Gastrocnemius medialis (tissue), 4 donors: Measurements from ENCODE around the gene CCN5. TPM values are rescaled to one million over a fixed set of nuclear protein-coding genes. Genes with fewer than 3 reads are reported as not detected.

Experiments
- ATAC-seq, 2 donors: fragments of 150-250 bp; one replicate each; pipeline ENCODE4 v1.9.1; 2016
- DNase-seq, 2 donors: peaks; one replicate each; pipeline ENCODE4 v3.0.0-alpha.2; 2019
- H3K27ac ChIP-seq, 4 donors: fragments of 200-600 bp; sonication (generic); 1 replicate in 1 of 4; 2 replicates in 3 of 4; pipeline ENCODE4 v1.5.1; 2016 to 2018; ENCODE audit warnings: mild to moderate bottlenecking in 2 of 4, moderate library complexity in 1 of 4
- H3K27me3 ChIP-seq, 3 donors: fragments of 200-600 bp; sonication (generic) in 2 of 3; 1 replicate in 1 of 3; 2 replicates in 2 of 3; pipeline versions ENCODE4 v1.5.1 to v1.6.0; 2016 to 2019; ENCODE audit warnings: mild to moderate bottlenecking in 1 of 3, moderate library complexity in 1 of 3
- H3K36me3 ChIP-seq, 2 donors: fragments of 200-600 bp; sonication (generic) in 1 of 2; one replicate each; pipeline ENCODE4 v1.5.1; 2017 to 2018
- H3K4me1 ChIP-seq, 2 donors: fragments of 200-600 bp; sonication (generic) in 1 of 2; one replicate each; pipeline ENCODE4 v1.5.1; 2016 to 2017; ENCODE audit warnings: mild to moderate bottlenecking in 2 of 2
- H3K4me3 ChIP-seq, 4 donors: fragments of 200-600 bp; sonication (generic) in 3 of 4; 1 replicate in 1 of 4; 2 replicates in 3 of 4; pipeline ENCODE4 v1.5.1; 2016 to 2019; ENCODE audit warnings: mild to moderate bottlenecking in 2 of 4
- H3K9me3 ChIP-seq, 3 donors: fragments of 200-600 bp; sonication (generic) in 2 of 3; 1 replicate in 1 of 3; 2 replicates in 2 of 3; pipeline ENCODE4 v1.5.1; 2016 to 2019
- CTCF ChIP-seq, 5 experiments: fragments of 450-650 bp in 3 of 5; fragments of 200-600 bp in 2 of 5; sonication (generic) in 2 of 5; IDR thresholded peaks in 4 of 5; conservative IDR thresholded peaks in 1 of 5; 1 replicate in 4 of 5; 2 replicates in 1 of 5; pipeline ENCODE4 v1.5.1; 2016 to 2019; ENCODE audit warnings: antibody characterized with exemption in 5 of 5, mild to moderate bottlenecking in 3 of 5, moderate library complexity in 3 of 5
- POLR2A ChIP-seq, 2 donors: fragments of 450-650 bp; IDR thresholded peaks; one replicate each; pipeline ENCODE4 v1.6.1; 2017; ENCODE audit warnings: antibody characterized with exemption in 2 of 2, mild to moderate bottlenecking in 2 of 2, moderate library complexity in 2 of 2
- in situ Hi-C, 4 donors: fragments of 200-750 bp; cut with MboI; loops; one replicate each; pipeline versions ENCODE4 v1.15.0 to v1.8.0; 2017; ENCODE audit warnings: low sequenced_read_pairs in 4 of 4
- intact Hi-C: fragments of 100-400 bp; cut with DNase I; formaldehyde crosslinking; loops from one replicate; pipeline ENCODE4 v1.15.1; 2023; ENCODE audit warnings: low total_unique reads
- total RNA-seq, 4 donors: library from RNA; depleted of rRNA; stranded (reverse); fragments of >200 nt; gene quantifications; one replicate each; pipeline versions ENCODE4 v1.1.0 to v1.2.3, GENCODE V29; 2016

The CCN5 gene
- total RNA-seq, 4 donors from 2014 or later: 16.4 to 65.3 (median 45.7) TPM

DNA sequence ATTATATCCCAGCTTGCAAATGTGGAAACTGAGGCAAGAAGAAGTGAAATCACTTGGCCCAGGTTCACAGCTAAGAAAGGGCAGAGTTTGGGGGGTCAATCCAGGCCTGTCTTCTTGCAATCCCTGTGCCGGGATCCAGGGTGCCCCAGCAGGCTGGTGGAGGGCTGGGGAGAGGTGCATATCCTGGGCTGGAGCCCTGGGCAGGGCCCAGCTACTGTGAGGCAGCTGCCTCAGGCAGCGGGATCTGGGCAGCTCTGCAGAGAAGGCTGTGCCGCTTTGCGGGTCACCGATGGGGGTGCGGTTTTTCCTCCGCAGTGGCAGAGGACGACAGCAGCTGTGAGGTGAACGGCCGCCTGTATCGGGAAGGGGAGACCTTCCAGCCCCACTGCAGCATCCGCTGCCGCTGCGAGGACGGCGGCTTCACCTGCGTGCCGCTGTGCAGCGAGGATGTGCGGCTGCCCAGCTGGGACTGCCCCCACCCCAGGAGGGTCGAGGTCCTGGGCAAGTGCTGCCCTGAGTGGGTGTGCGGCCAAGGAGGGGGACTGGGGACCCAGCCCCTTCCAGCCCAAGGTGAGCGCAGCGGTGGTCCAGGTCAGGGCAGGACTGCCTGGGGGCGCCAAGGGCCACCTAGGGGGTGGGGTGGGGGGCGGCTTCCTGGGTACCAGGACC lies 9.4 kb downstream of the CCN5 start:
- in situ Hi-C loops: loop anchor here in 3 of 4 donors (25.0 kb wide), 2 partner anchors 187 to 512 kb away; partner anchors contain the start of gene OSER1 (in 2 of the 3)
- no peaks in the 10 kb centered on the region for H3K27me3 ChIP-seq
- peaks cover 13 to 15% of the 10 kb centered on the region in 2 donors for H3K4me1 ChIP-seq
- TF ChIP-seq POLR2A (IDR thresholded peaks at IDR 0.05): no peak
- TF ChIP-seq CTCF (IDR thresholded peaks at IDR 0.05 in 4 of 5, conservative IDR thresholded peaks at IDR 0.05 in 1 of 5): no peak
- no peak overlapping the region for H3K4me3 ChIP-seq
- DNase-seq (no peak), ATAC-seq (no peak)
- intact Hi-C loops: loop anchor here (5.0 to 10.0 kb wide), 2 partner anchors 192 to 1070 kb away; partner anchors contain the start of genes DNTTIP1 and WFDC3
- H3K9me3 ChIP-seq: no peaks in the 10 kb centered on the region
- H3K36me3 ChIP-seq: no peaks in the 10 kb centered on the region
- no peak overlapping the region for H3K27ac ChIP-seq

GRCh38 chr20:44725837-44726236 lies 10.7 kb downstream of the CCN5 start:
- no peak for ATAC-seq
- no peak for TF ChIP-seq POLR2A (IDR thresholded peaks at IDR 0.05)
- TF ChIP-seq CTCF (IDR thresholded peaks at IDR 0.05 in 4 of 5, conservative IDR thresholded peaks at IDR 0.05 in 1 of 5): no peak
- no peak overlapping the region for H3K4me3 ChIP-seq
- no peaks in the 10 kb centered on the region for H3K9me3 ChIP-seq
- in situ Hi-C loops: loop anchor here in 3 of 4 donors (25.0 kb wide), 2 partner anchors 189 to 514 kb away; partner anchors contain the start of gene OSER1 (in 2 of the 3)
- peaks cover 22 to 24% of the 10 kb centered on the region in 2 donors for H3K4me1 ChIP-seq
- no peaks in the 10 kb centered on the region for H3K27me3 ChIP-seq
- intact Hi-C loops: loop anchor here (5.0 to 10.0 kb wide), 2 partner anchors 194 to 1069 kb away; partner anchors contain the start of genes DNTTIP1 and WFDC3
- H3K27ac ChIP-seq: no peak overlapping the region
- no peak for DNase-seq
- no peaks in the 10 kb centered on the region for H3K36me3 ChIP-seq

DNA sequence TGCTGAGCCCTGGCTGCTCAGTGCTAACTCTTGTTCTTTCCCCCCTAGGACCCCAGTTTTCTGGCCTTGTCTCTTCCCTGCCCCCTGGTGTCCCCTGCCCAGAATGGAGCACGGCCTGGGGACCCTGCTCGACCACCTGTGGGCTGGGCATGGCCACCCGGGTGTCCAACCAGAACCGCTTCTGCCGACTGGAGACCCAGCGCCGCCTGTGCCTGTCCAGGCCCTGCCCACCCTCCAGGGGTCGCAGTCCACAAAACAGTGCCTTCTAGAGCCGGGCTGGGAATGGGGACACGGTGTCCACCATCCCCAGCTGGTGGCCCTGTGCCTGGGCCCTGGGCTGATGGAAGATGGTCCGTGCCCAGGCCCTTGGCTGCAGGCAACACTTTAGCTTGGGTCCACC lies 11.9 kb downstream of the CCN5 start:
- Histone ChIP-seq H3K27ac (no peak overlapping the region), H3K36me3 (no peaks in the 10 kb centered on the region), H3K4me1 (peaks cover 32% of the 10 kb centered on the region in 2 donors), H3K9me3 (no peaks in the 10 kb centered on the region), H3K4me3 (no peak overlapping the region), H3K27me3 (no peaks in the 10 kb centered on the region)
- DNase-seq: no peak
- TF ChIP-seq CTCF (IDR thresholded peaks at IDR 0.05 in 4 of 5, conservative IDR thresholded peaks at IDR 0.05 in 1 of 5) (no peak), POLR2A (IDR thresholded peaks at IDR 0.05) (no peak)
- no peak for ATAC-seq
- intact Hi-C loops (loop anchor here (5.0 to 10.0 kb wide), 2 partner anchors 195 to 1068 kb away; partner anchors contain the start of genes DNTTIP1 and WFDC3), in situ Hi-C loops (loop anchor here in 3 of 4 donors (25.0 kb wide), 2 partner anchors 190 to 515 kb away; partner anchors contain the start of gene OSER1 (in 2 of the 3))

- in situ Hi-C loops: loop anchor here in 3 of 4 donors (25.0 kb wide), 2 partner anchors 190 to 515 kb away; partner anchors contain the start of gene OSER1 (in 2 of the 3)
- peaks cover 32% of the 10 kb centered on the region in 2 donors for H3K4me1 ChIP-seq
- TF ChIP-seq CTCF (IDR thresholded peaks at IDR 0.05 in 4 of 5, conservative IDR thresholded peaks at IDR 0.05 in 1 of 5) (no peak), POLR2A (IDR thresholded peaks at IDR 0.05) (no peak)
- no peak overlapping the region for H3K27ac ChIP-seq
- no peaks in the 10 kb centered on the region for H3K27me3 ChIP-seq
- no peak for ATAC-seq
- no peak overlapping the region for H3K4me3 ChIP-seq
- H3K9me3 ChIP-seq: no peaks in the 10 kb centered on the region
- no peak for DNase-seq
- intact Hi-C loops: loop anchor here (5.0 to 10.0 kb wide), 2 partner anchors 195 to 1067 kb away; partner anchors contain the start of genes DNTTIP1 and WFDC3
- H3K36me3 ChIP-seq: no peaks in the 10 kb centered on the region
Observed at GRCh38 chr20:44727651-44728050, 12.5 kb downstream of the CCN5 start.
